ENCODE results near the gene LIMCH1. TPM values are rescaled to one million over a fixed set of nuclear protein-coding genes. Genes with fewer than 3 reads are reported as not detected.

The LIMCH1 gene
- total RNA-seq, 1 donor: 9.0 TPM

GRCh38 chr4:41550308-41550707 lies 12.4 kb downstream of the LIMCH1 start:
- no peak for TF ChIP-seq CTCF (IDR thresholded peaks at IDR 0.05; ENCODE audit: extremely low read depth, low read depth, low read length)
- Histone ChIP-seq H2AFZ (ENCODE audit: low read length) (no peak overlapping the region), H4K20me1 (ENCODE audit: insufficient read depth, low read length) (no peaks in the 10 kb centered on the region), H3K27me3 (ENCODE audit: insufficient read depth, low read length) (no peaks in the 10 kb centered on the region), H3K4me2 (ENCODE audit: insufficient read depth, low read length) (no peak overlapping the region), H3K4me1 (ENCODE audit: insufficient read depth, low read length) (no peaks in the 10 kb centered on the region), H3K79me2 (ENCODE audit: insufficient read depth, low read length) (no peaks in the 10 kb centered on the region), H3K4me3 (ENCODE audit: insufficient read depth, low read length) (no peak overlapping the region), H3K27ac (ENCODE audit: low read depth, low read length) (no peak overlapping the region), H3K9me3 (ENCODE audit: low read depth, low read length) (no peaks in the 10 kb centered on the region), H3K36me3 (ENCODE audit: insufficient read depth, low read length) (no peaks in the 10 kb centered on the region)
- no peak for DNase-seq (ENCODE audit: insufficient read length, low spot score, missing footprints)

DNA sequence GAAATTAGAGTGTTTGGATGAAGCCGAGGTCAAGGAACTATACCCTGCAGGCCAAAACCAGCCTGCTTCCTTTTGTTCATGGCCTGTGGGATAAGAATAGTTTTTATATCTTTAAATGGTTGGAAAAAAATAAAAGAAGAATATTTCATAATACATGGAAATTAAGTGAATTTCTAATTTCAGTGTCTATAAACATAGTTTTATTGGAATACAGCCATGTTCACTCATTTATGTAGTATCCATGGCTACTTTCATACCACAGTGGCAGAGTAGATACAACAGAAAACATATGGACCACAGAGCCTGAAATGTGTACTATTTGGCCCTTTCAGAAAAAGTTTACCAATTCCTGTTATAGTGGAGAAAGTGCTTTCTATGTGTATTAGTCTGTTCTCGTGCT lies 13.6 kb downstream of the LIMCH1 start:
- no peak overlapping the region for H2AFZ ChIP-seq (ENCODE audit: low read length)
- H3K4me3 ChIP-seq (ENCODE audit: insufficient read depth, low read length): no peak overlapping the region
- H3K9me3 ChIP-seq (ENCODE audit: low read depth, low read length): no peaks in the 10 kb centered on the region
- H4K20me1 ChIP-seq (ENCODE audit: insufficient read depth, low read length): no peaks in the 10 kb centered on the region
- H3K4me2 ChIP-seq (ENCODE audit: insufficient read depth, low read length): no peak overlapping the region
- H3K79me2 ChIP-seq (ENCODE audit: insufficient read depth, low read length): no peaks in the 10 kb centered on the region
- no peak overlapping the region for H3K27ac ChIP-seq (ENCODE audit: low read depth, low read length)
- DNase-seq (ENCODE audit: insufficient read length, low spot score, missing footprints): no peak
- H3K36me3 ChIP-seq (ENCODE audit: insufficient read depth, low read length): no peaks in the 10 kb centered on the region
- H3K27me3 ChIP-seq (ENCODE audit: insufficient read depth, low read length): no peaks in the 10 kb centered on the region
- no peak for TF ChIP-seq CTCF (IDR thresholded peaks at IDR 0.05; ENCODE audit: extremely low read depth, low read depth, low read length)
- H3K4me1 ChIP-seq (ENCODE audit: insufficient read depth, low read length): no peaks in the 10 kb centered on the region

DNA sequence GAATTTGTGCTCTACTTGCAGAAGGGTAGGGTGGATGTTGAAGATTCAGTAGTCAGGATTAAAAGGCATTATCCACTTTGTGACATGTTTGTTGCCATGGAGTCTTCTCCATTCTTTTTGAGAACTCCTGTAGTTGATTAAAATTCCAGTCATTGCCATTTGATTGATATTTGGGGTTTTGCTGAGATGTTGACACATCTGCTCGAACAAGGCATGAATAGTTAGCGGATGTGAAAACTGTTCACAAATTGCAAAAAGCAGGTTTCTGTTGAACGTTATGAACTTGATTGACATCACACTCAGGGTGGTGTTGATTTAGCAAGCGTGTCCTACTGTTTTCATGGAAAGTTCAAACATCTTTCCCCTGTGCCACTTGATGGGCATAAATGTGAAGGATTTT lies 16.9 kb downstream of the LIMCH1 start:
- no peak for TF ChIP-seq CTCF (IDR thresholded peaks at IDR 0.05; ENCODE audit: extremely low read depth, low read depth, low read length)
- H3K4me2 ChIP-seq (ENCODE audit: insufficient read depth, low read length): no peak overlapping the region
- H3K27me3 ChIP-seq (ENCODE audit: insufficient read depth, low read length): no peaks in the 10 kb centered on the region
- no peaks in the 10 kb centered on the region for H3K36me3 ChIP-seq (ENCODE audit: insufficient read depth, low read length)
- no peaks in the 10 kb centered on the region for H3K9me3 ChIP-seq (ENCODE audit: low read depth, low read length)
- H4K20me1 ChIP-seq (ENCODE audit: insufficient read depth, low read length): no peaks in the 10 kb centered on the region
- no peak overlapping the region for H3K27ac ChIP-seq (ENCODE audit: low read depth, low read length)
- DNase-seq (ENCODE audit: insufficient read length, low spot score, missing footprints): no peak
- no peaks in the 10 kb centered on the region for H3K4me1 ChIP-seq (ENCODE audit: insufficient read depth, low read length)
- no peak overlapping the region for H3K4me3 ChIP-seq (ENCODE audit: insufficient read depth, low read length)
- H3K79me2 ChIP-seq (ENCODE audit: insufficient read depth, low read length): no peaks in the 10 kb centered on the region
- no peak overlapping the region for H2AFZ ChIP-seq (ENCODE audit: low read length)

DNA sequence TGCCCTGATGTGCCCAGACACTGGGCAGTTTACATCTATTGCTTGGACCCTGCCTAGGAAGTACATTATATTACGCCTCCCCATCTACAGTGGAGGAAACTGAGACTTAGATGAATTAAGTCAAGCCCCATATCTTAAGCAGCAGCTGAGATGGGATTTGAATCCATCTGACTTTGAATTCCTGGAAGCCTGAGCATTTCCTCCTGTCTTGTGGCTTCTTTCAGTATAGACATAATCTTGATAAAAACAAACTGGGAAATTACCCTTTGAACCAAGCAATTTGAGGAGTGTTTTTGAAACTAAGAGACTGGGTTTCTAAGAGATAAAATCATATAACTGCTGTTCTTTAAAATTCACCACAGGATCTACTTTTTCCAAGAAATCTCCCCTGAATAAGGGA lies 18.6 kb downstream of the LIMCH1 start:
- Histone ChIP-seq H4K20me1 (ENCODE audit: insufficient read depth, low read length) (no peaks in the 10 kb centered on the region), H3K4me2 (ENCODE audit: insufficient read depth, low read length) (no peak overlapping the region), H3K27me3 (ENCODE audit: insufficient read depth, low read length) (no peaks in the 10 kb centered on the region), H3K9me3 (ENCODE audit: low read depth, low read length) (no peaks in the 10 kb centered on the region), H3K36me3 (ENCODE audit: insufficient read depth, low read length) (no peaks in the 10 kb centered on the region), H3K79me2 (ENCODE audit: insufficient read depth, low read length) (no peaks in the 10 kb centered on the region), H3K4me3 (ENCODE audit: insufficient read depth, low read length) (no peak overlapping the region), H2AFZ (ENCODE audit: low read length) (no peak overlapping the region), H3K4me1 (ENCODE audit: insufficient read depth, low read length) (no peaks in the 10 kb centered on the region), H3K27ac (ENCODE audit: low read depth, low read length) (no peak overlapping the region)
- no peak for DNase-seq (ENCODE audit: insufficient read length, low spot score, missing footprints)
- TF ChIP-seq CTCF (IDR thresholded peaks at IDR 0.05; ENCODE audit: extremely low read depth, low read depth, low read length): no peak

Measured in osteoblast (primary cell).